ENCODE measurements around the gene HSPB7.
"Not testable (repeated sequence)": the region's sequence is repeated elsewhere in the genome, so short reads cannot be mapped to it uniquely, and the experiment has no call there.

HSPB7 gene

GRCh38 chr1:16050328-16050727 lies 32.5 kb upstream of the HSPB7 start:
- DNase-seq (ENCODE audit: low read depth in 2 of 2), result no peak

GRCh38 chr1:16048573-16049189 lies 30.8 kb upstream of the HSPB7 start:
- DNase-seq (ENCODE audit: low read depth in 2 of 2), result peak; percentile 19 to 26

- no peak for DNase-seq (ENCODE audit: low read depth in 2 of 2)
Observed at GRCh38 chr1:16047791-16048475, 30.1 kb upstream of the HSPB7 start.

GRCh38 chr1:16046842-16047241 lies 29.0 kb upstream of the HSPB7 start:
- no peak for DNase-seq (ENCODE audit: low read depth in 2 of 2)

GRCh38 chr1:16043950-16044349 lies 26.1 kb upstream of the HSPB7 start:
- DNase-seq (ENCODE audit: low read depth in 2 of 2), result no peak

GRCh38 chr1:16043521-16043920 lies 25.7 kb upstream of the HSPB7 start, which contains the start of gene CLCNKB:
Gene CLCNKB (plus strand): TSS chr1:16043782. CDS start chr1:16044493, 711 bp downstream.
- DNase-seq (ENCODE audit: low read depth in 2 of 2), result no peak

- not testable (repeated sequence) for DNase-seq (ENCODE audit: low read depth in 2 of 2)
Observed at GRCh38 chr1:16042654-16043053, 24.8 kb upstream of the HSPB7 start.

- no peak for DNase-seq (ENCODE audit: low read depth in 2 of 2)
Observed at GRCh38 chr1:16042096-16042495, 24.3 kb upstream of the HSPB7 start.

GRCh38 chr1:16041200-16041599 lies 23.4 kb upstream of the HSPB7 start:
- no peak for DNase-seq (ENCODE audit: low read depth in 2 of 2)

GRCh38 chr1:16039871-16040270 lies 22.0 kb upstream of the HSPB7 start:
- not testable (repeated sequence) for DNase-seq (ENCODE audit: low read depth in 2 of 2)

GRCh38 chr1:16038620-16038912 lies 20.7 kb upstream of the HSPB7 start:
- no peak for DNase-seq (ENCODE audit: low read depth in 2 of 2)

- DNase-seq (ENCODE audit: low read depth in 2 of 2), result not testable (repeated sequence)
Observed at GRCh38 chr1:16036461-16036860, 18.6 kb upstream of the HSPB7 start.

- DNase-seq (ENCODE audit: low read depth in 2 of 2), result not testable (repeated sequence)
Observed at GRCh38 chr1:16033103-16033632, 15.3 kb upstream of the HSPB7 start.

- no peak for DNase-seq (ENCODE audit: low read depth in 2 of 2)
Observed at GRCh38 chr1:16032388-16033102, 14.7 kb upstream of the HSPB7 start.

- DNase-seq (ENCODE audit: low read depth in 2 of 2), result no peak
Observed at GRCh38 chr1:16031551-16031950, 13.7 kb upstream of the HSPB7 start.

- DNase-seq (ENCODE audit: low read depth in 2 of 2), result no peak
Observed at GRCh38 chr1:16029288-16029687, 11.4 kb upstream of the HSPB7 start.

GRCh38 chr1:16029003-16029268 lies 11.1 kb upstream of the HSPB7 start:
- not testable (repeated sequence) for DNase-seq (ENCODE audit: low read depth in 2 of 2)

- DNase-seq (ENCODE audit: low read depth in 2 of 2), result no peak
Observed at GRCh38 chr1:16028237-16029002, 10.6 kb upstream of the HSPB7 start.

- no peak for DNase-seq (ENCODE audit: low read depth in 2 of 2)
Observed at GRCh38 chr1:16026723-16027484, 9.1 kb upstream of the HSPB7 start.

- DNase-seq (ENCODE audit: low read depth in 2 of 2), result not testable (repeated sequence)
Observed at GRCh38 chr1:16026302-16026701, 8.5 kb upstream of the HSPB7 start.

- no peak for DNase-seq (ENCODE audit: low read depth in 2 of 2)
Observed at GRCh38 chr1:16023050-16023653, 5.3 kb upstream of the HSPB7 start.

Measured in stimulated activated CD8-positive, alpha-beta memory T cell treated with anti-CD3 and anti-CD28 coated beads, Interleukin-15, amount 100 ng/mL, for 4 hours (primary cell).